ENCODE data around the gene SMARCC2. TPM values are rescaled to one million over a fixed set of nuclear protein-coding genes. Genes with fewer than 3 reads are reported as not detected.
"Not testable (repeated sequence)": the region's sequence is repeated elsewhere in the genome, so short reads cannot be mapped to it uniquely, and the experiment has no call there.

The SMARCC2 gene
- total RNA-seq, 1 donor from 2014 or later = 164 TPM

GRCh38 chr12:56202366-56202765 lies 13.1 kb upstream of the SMARCC2 start:
- Mint-ChIP-seq H3K27ac (ENCODE audit: unreplicated experiment) (no peak overlapping the region), H3K36me3 (ENCODE audit: low read depth) (peaks cover 7% of the 10 kb centered on the region), H3K4me3 (no peak overlapping the region), H3K27me3 (ENCODE audit: low read depth) (no peaks in the 10 kb centered on the region), H3K9me3 (no peaks in the 10 kb centered on the region), H3K4me1 (peaks cover 4% of the 10 kb centered on the region)
- TF ChIP-seq CTCF (conservative IDR thresholded peaks at IDR 0.05) = no peak
- DNase-seq (ENCODE audit: low read depth, low spot score) = no peak

- H3K36me3 Mint-ChIP-seq (ENCODE audit: low read depth) = peaks cover 3% of the 10 kb centered on the region
- no peak overlapping the region for H3K27ac Mint-ChIP-seq (ENCODE audit: unreplicated experiment)
- H3K27me3 Mint-ChIP-seq (ENCODE audit: low read depth) = no peaks in the 10 kb centered on the region
- peaks cover 4% of the 10 kb centered on the region for H3K4me1 Mint-ChIP-seq
- DNase-seq (ENCODE audit: low read depth, low spot score) = no peak
- H3K4me3 Mint-ChIP-seq = no peak overlapping the region
- no peak for TF ChIP-seq CTCF (conservative IDR thresholded peaks at IDR 0.05)
- H3K9me3 Mint-ChIP-seq = no peaks in the 10 kb centered on the region
These were observed 9.6 kb upstream of the SMARCC2 start for GRCh38 chr12:56198836-56199235.

GRCh38 chr12:56197921-56198635 lies 8.8 kb upstream of the SMARCC2 start:
- no peak for TF ChIP-seq CTCF (conservative IDR thresholded peaks at IDR 0.05)
- DNase-seq (ENCODE audit: low read depth, low spot score) = no peak
- no peaks in the 10 kb centered on the region for H3K9me3 Mint-ChIP-seq
- H3K27ac Mint-ChIP-seq (ENCODE audit: unreplicated experiment) = peak overlapping the region; percentile 35
- H3K4me3 Mint-ChIP-seq = no peak overlapping the region
- no peaks in the 10 kb centered on the region for H3K27me3 Mint-ChIP-seq (ENCODE audit: low read depth)
- peaks cover 9% of the 10 kb centered on the region for H3K4me1 Mint-ChIP-seq
- H3K36me3 Mint-ChIP-seq (ENCODE audit: low read depth) = peaks cover 8% of the 10 kb centered on the region

- H3K4me1 Mint-ChIP-seq; H3K36me3 Mint-ChIP-seq (ENCODE audit: low read depth); H3K27me3 Mint-ChIP-seq (ENCODE audit: low read depth); H3K27ac Mint-ChIP-seq (ENCODE audit: unreplicated experiment); DNase-seq (ENCODE audit: low read depth, low spot score); H3K9me3 Mint-ChIP-seq; H3K4me3 Mint-ChIP-seq: not testable (repeated sequence)
These were observed 7.7 kb upstream of the SMARCC2 start for GRCh38 chr12:56196818-56197550.

- peaks cover 10% of the 10 kb centered on the region for H3K36me3 Mint-ChIP-seq (ENCODE audit: low read depth)
- H3K27me3 Mint-ChIP-seq (ENCODE audit: low read depth) = peaks cover 12% of the 10 kb centered on the region
- H3K27ac Mint-ChIP-seq (ENCODE audit: unreplicated experiment) = no peak overlapping the region
- TF ChIP-seq CTCF (conservative IDR thresholded peaks at IDR 0.05) = peak; percentile 87
- peaks cover 29% of the 10 kb centered on the region for H3K4me1 Mint-ChIP-seq
- DNase-seq (ENCODE audit: low read depth, low spot score) = peak; percentile 76
- H3K4me3 Mint-ChIP-seq = peak overlapping the region; percentile 84
- no peaks in the 10 kb centered on the region for H3K9me3 Mint-ChIP-seq
These were observed 3.8 kb upstream of the SMARCC2 start for GRCh38 chr12:56193025-56193578.

- peaks cover 12% of the 10 kb centered on the region for H3K27me3 Mint-ChIP-seq (ENCODE audit: low read depth)
- DNase-seq (ENCODE audit: low read depth, low spot score) = no peak
- TF ChIP-seq CTCF (conservative IDR thresholded peaks at IDR 0.05) = no peak
- peaks cover 34% of the 10 kb centered on the region for H3K4me1 Mint-ChIP-seq
- peaks cover 10% of the 10 kb centered on the region for H3K36me3 Mint-ChIP-seq (ENCODE audit: low read depth)
- no peak overlapping the region for H3K27ac Mint-ChIP-seq (ENCODE audit: unreplicated experiment)
- H3K4me3 Mint-ChIP-seq = peak overlapping the region; percentile 84
- no peaks in the 10 kb centered on the region for H3K9me3 Mint-ChIP-seq
These were observed 3.3 kb upstream of the SMARCC2 start for GRCh38 chr12:56192582-56192981.

Measured in neural crest cell (in vitro differentiated cells).